22Rv1 (cell line): ENCODE measurements around the gene NRP2.

Source experiments
- ZFX ChIP-seq: fragments of 450-650 bp; IDR thresholded peaks from 2 replicates; pipeline ENCODE4 v1.6.1; 2017; ENCODE audit warnings: antibody characterized with exemption, borderline replicate concordance
- TF ChIP-seq, protein P1 (sequence below): fragments of 450-650 bp; IDR thresholded peaks from 2 replicates; pipeline ENCODE4 v1.5.1; 2017; ENCODE audit warnings: mild to moderate bottlenecking

DNA sequence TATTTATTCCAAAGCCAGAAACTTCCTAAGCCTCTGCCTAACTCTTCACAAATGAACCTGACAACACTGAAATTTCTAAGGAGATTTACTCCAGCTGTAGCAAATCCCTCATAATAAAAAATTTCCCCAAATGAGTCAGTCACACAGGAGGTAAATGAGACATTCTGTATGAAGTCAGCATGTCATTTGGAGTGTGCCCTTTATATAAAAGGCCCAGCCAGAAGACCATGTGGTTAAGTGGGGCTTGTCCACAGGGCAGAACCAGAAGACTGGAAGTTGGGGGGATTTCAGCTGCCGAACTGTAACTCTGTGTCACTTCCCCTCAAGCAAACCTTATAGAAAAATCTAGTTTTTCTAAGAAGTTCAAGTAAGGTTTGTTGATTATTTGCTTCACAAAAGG, 30.2 kb downstream of the NRP2 start:
- TF ChIP-seq, protein P1, sequence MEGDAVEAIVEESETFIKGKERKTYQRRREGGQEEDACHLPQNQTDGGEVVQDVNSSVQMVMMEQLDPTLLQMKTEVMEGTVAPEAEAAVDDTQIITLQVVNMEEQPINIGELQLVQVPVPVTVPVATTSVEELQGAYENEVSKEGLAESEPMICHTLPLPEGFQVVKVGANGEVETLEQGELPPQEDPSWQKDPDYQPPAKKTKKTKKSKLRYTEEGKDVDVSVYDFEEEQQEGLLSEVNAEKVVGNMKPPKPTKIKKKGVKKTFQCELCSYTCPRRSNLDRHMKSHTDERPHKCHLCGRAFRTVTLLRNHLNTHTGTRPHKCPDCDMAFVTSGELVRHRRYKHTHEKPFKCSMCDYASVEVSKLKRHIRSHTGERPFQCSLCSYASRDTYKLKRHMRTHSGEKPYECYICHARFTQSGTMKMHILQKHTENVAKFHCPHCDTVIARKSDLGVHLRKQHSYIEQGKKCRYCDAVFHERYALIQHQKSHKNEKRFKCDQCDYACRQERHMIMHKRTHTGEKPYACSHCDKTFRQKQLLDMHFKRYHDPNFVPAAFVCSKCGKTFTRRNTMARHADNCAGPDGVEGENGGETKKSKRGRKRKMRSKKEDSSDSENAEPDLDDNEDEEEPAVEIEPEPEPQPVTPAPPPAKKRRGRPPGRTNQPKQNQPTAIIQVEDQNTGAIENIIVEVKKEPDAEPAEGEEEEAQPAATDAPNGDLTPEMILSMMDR, result no peak
- TF ChIP-seq ZFX, result no peak
